H1 (cell line): ENCODE data around the gene MREG. TPM values are rescaled to one million over a fixed set of nuclear protein-coding genes. Genes with fewer than 3 reads are reported as not detected.

Experiments
- CTCF ChIA-PET: fragments of 300-600 bp; sonication (Branson Sonifier 250); formaldehyde crosslinking; loops from one replicate; lab custom pipeline; 2021; ENCODE audit not compliant: partially characterized antibody; lab: Charles Lee
- POLR2A ChIA-PET: fragments of 300-600 bp; sonication (Branson Sonifier 250); formaldehyde crosslinking; loops from one replicate; lab custom pipeline; 2021; ENCODE audit warnings: inconsistent platforms; ENCODE audit not compliant: partially characterized antibody; lab: Charles Lee
- DNase-seq, 2 experiments: peaks; one replicate each; pipeline versions ENCODE4 v3.0.0 to v3.0.0-alpha.2; 2010 to 2022; ENCODE audit warnings: low spot score in 2 of 2, low read depth in 1 of 2, mixed read lengths in 1 of 2
- FAIRE-seq: peaks from 2 replicates; lab custom pipeline; 2011; peaks lifted over from hg19 to GRCh38; lab: Jason Lieb, UNC
- H2AFZ ChIP-seq: 2 replicates; pipeline ENCODE4 v1.8.1; 2012; ENCODE audit warnings: low read length, inconsistent platforms
- H2AK5ac ChIP-seq: 2 replicates; pipeline ENCODE4 v1.6.1; 2013; ENCODE audit warnings: low read depth, low read length
- H2BK120ac ChIP-seq: replicated peaks from 2 replicates; pipeline ENCODE3; 2013; ENCODE audit warnings: low read depth, low read length, inconsistent platforms
- H2BK12ac ChIP-seq: 2 replicates; pipeline ENCODE4 v1.6.1; 2013; ENCODE audit warnings: low read depth, low read length
- H2BK15ac ChIP-seq: 2 replicates; pipeline ENCODE4 v1.6.1; 2013; ENCODE audit warnings: low read length
- H2BK20ac ChIP-seq: 2 replicates; pipeline ENCODE4 v1.6.1; 2013; ENCODE audit warnings: low read length
- H2BK5ac ChIP-seq: 2 replicates; pipeline ENCODE4 v1.6.1; 2013; ENCODE audit warnings: low read depth, low read length
- H3K14ac ChIP-seq: 2 replicates; pipeline ENCODE4 v1.6.1; 2013; ENCODE audit warnings: inconsistent platforms; ENCODE audit not compliant: insufficient read length
- H3K18ac ChIP-seq: 2 replicates; pipeline ENCODE4 v1.6.1; 2013; ENCODE audit warnings: low read length; ENCODE audit errors: extremely low read depth
- H3K23ac ChIP-seq: 2 replicates; pipeline ENCODE4 v1.6.1; 2013; ENCODE audit warnings: inconsistent platforms; ENCODE audit not compliant: insufficient read length
- H3K23me2 ChIP-seq: 2 replicates; pipeline ENCODE4 v1.6.1; 2013; ENCODE audit warnings: low read depth, low read length
- H3K27ac ChIP-seq: 2 replicates; pipeline ENCODE4 v1.6.1; 2011; ENCODE audit warnings: low read depth, low read length, inconsistent platforms
- H3K27me3 ChIP-seq, 4 experiments: replicated peaks in 1 of 4; 1 replicate in 1 of 4; 2 replicates in 3 of 4; pipeline versions ENCODE4 v1.6.1 to v1.8.1; 2011 to 2013; ENCODE audit warnings: low read length in 3 of 4, mild to moderate bottlenecking in 3 of 4, inconsistent platforms in 2 of 4, mixed read lengths in 2 of 4, moderate library complexity in 1 of 4; ENCODE audit not compliant: control insufficient read depth in 3 of 4, insufficient read depth in 3 of 4; ENCODE audit errors: extremely low read depth in 1 of 4
- H3K36me3 ChIP-seq, 4 experiments: 2 replicates each; pipeline versions ENCODE4 v1.6.1 to v1.8.1; 2011 to 2013; ENCODE audit warnings: mild to moderate bottlenecking in 4 of 4, low read length in 3 of 4, moderate library complexity in 2 of 4, control low read depth in 1 of 4, inconsistent platforms in 1 of 4; ENCODE audit not compliant: insufficient read depth in 4 of 4, control insufficient read depth in 2 of 4
- H3K4ac ChIP-seq: replicated peaks from 2 replicates; pipeline ENCODE3; 2013; ENCODE audit warnings: low read length, low read depth, mixed read lengths, inconsistent platforms; ENCODE audit not compliant: insufficient read length
- H3K4me1 ChIP-seq, 4 experiments: replicated peaks in 1 of 4; 1 replicate in 1 of 4; 2 replicates in 3 of 4; pipeline versions ENCODE4 v1.6.1 to v1.8.1; 2011 to 2013; ENCODE audit warnings: low read length in 3 of 4, inconsistent platforms in 2 of 4, mixed read lengths in 1 of 4; ENCODE audit not compliant: insufficient read depth in 4 of 4, control insufficient read depth in 3 of 4
- H3K4me2 ChIP-seq, 2 experiments: 2 replicates each; pipeline versions ENCODE4 v1.6.1 to v1.8.1; 2011 to 2013; ENCODE audit warnings: low read depth in 2 of 2, low read length in 2 of 2, control low read depth in 1 of 2, inconsistent platforms in 1 of 2, mild to moderate bottlenecking in 1 of 2; ENCODE audit not compliant: insufficient read depth in 1 of 2
- H3K4me3 ChIP-seq, 4 experiments: fragments of 200-600, 300-600 bp in 1 of 4; sonication (generic), shearing (Covaris generic), sonication (Bioruptor Twin) in 1 of 4; 2 replicates each; pipeline versions ENCODE4 v1.5.1 to v1.8.1; 2011 to 2016; ENCODE audit warnings: low read length in 4 of 4, low read depth in 3 of 4, control low read depth in 2 of 4, inconsistent platforms in 2 of 4, mild to moderate bottlenecking in 2 of 4, mixed read lengths in 1 of 4, moderate library complexity in 1 of 4; ENCODE audit not compliant: insufficient read depth in 2 of 4; ENCODE audit errors: extremely low read depth in 1 of 4
- H3K56ac ChIP-seq: replicated peaks from 2 replicates; pipeline ENCODE3; 2013; ENCODE audit warnings: low read depth, mild to moderate bottlenecking, mixed read lengths, low read length, inconsistent platforms; ENCODE audit not compliant: insufficient read length
- H3K79me1 ChIP-seq: 2 replicates; pipeline ENCODE4 v1.6.1; 2013; ENCODE audit warnings: low read depth, low read length, control low read depth
- H3K79me2 ChIP-seq, 2 experiments: 2 replicates each; pipeline versions ENCODE4 v1.6.1 to v1.8.1; 2012 to 2013; ENCODE audit warnings: low read length in 2 of 2, mild to moderate bottlenecking in 2 of 2, inconsistent platforms in 1 of 2; ENCODE audit not compliant: insufficient read depth in 2 of 2, control insufficient read depth in 1 of 2
- H3K9ac ChIP-seq, 4 experiments: replicated peaks in 1 of 4; 1 replicate in 1 of 4; 2 replicates in 3 of 4; pipeline versions ENCODE4 v1.6.1 to v1.8.1; 2011 to 2013; ENCODE audit warnings: low read depth in 3 of 4, low read length in 3 of 4, control low read depth in 2 of 4, mild to moderate bottlenecking in 2 of 4, moderate library complexity in 2 of 4, inconsistent platforms in 1 of 4; ENCODE audit errors: extremely low read depth in 1 of 4
- H3K9me3 ChIP-seq, 2 experiments: 2 replicates each; pipeline versions ENCODE4 v1.6.1 to v1.8.1; 2012 to 2013; ENCODE audit warnings: mild to moderate bottlenecking in 2 of 2, moderate library complexity in 2 of 2, control low read depth in 1 of 2, inconsistent platforms in 1 of 2, low read depth in 1 of 2, low read length in 1 of 2, mixed read lengths in 1 of 2; ENCODE audit not compliant: insufficient read depth in 2 of 2
- H4K20me1 ChIP-seq, 2 experiments: replicated peaks in 1 of 2; 2 replicates each; pipeline versions ENCODE3 to v1.8.1; 2011 to 2013; ENCODE audit warnings: inconsistent platforms in 2 of 2, low read length in 2 of 2, mild to moderate bottlenecking in 1 of 2; ENCODE audit not compliant: insufficient read depth in 2 of 2, control insufficient read depth in 1 of 2
- H4K5ac ChIP-seq: 2 replicates; pipeline ENCODE4 v1.6.1; 2013; ENCODE audit warnings: low read length, low read depth, mixed read lengths, inconsistent platforms; ENCODE audit not compliant: insufficient read length
- H4K8ac ChIP-seq: 2 replicates; pipeline ENCODE4 v1.8.0; 2013; ENCODE audit warnings: mild to moderate bottlenecking, moderate library complexity, low read length, inconsistent platforms; ENCODE audit not compliant: insufficient read depth; ENCODE audit errors: extremely low read depth
- H4K91ac ChIP-seq: replicated peaks from 2 replicates; pipeline ENCODE3; 2013; ENCODE audit warnings: low read length, mixed read lengths, inconsistent platforms; ENCODE audit not compliant: insufficient read length
- ASH2L ChIP-seq: fragments of 200-600, 300-600 bp; sonication (generic); IDR thresholded peaks from one replicate; pipeline ENCODE4 v1.7.1; 2017; ENCODE audit warnings: low read length
- CBX8 ChIP-seq: fragments of 300-800, 300-1000 bp; sonication (generic); IDR thresholded peaks from 2 replicates; pipeline ENCODE4 v1.7.1; 2016; ENCODE audit warnings: low read depth, low read length, borderline replicate concordance
- EP300 ChIP-seq, 2 experiments: IDR thresholded peaks; 1 replicate in 1 of 2; 2 replicates in 1 of 2; pipeline ENCODE4 v1.6.1; 2011 to 2012; ENCODE audit warnings: low read depth in 2 of 2, low read length in 2 of 2, mild to moderate bottlenecking in 2 of 2, borderline replicate concordance in 1 of 2, inconsistent platforms in 1 of 2, moderate library complexity in 1 of 2
- JUN ChIP-seq: IDR thresholded peaks from 2 replicates; pipeline ENCODE4 v1.6.1; 2011; ENCODE audit warnings: low read depth, mild to moderate bottlenecking, improper control_type of control experiment, low read length
- KDM5A ChIP-seq: fragments of 200-600 bp; IDR thresholded peaks from 2 replicates; pipeline ENCODE4 v1.7.1; 2012; ENCODE audit warnings: mild to moderate bottlenecking, low read length, inconsistent platforms, mixed read lengths
- RFX5 ChIP-seq: IDR thresholded peaks from 2 replicates; pipeline ENCODE4 v1.6.1; 2011; ENCODE audit warnings: low read depth, low read length, improper control_type of control experiment, borderline replicate concordance
- SIRT6 ChIP-seq: IDR thresholded peaks from one replicate; pipeline ENCODE4 v1.7.1; 2012; ENCODE audit warnings: low read length, inconsistent platforms
- SP1 ChIP-seq: IDR thresholded peaks from 2 replicates; pipeline ENCODE4 v1.6.1; 2011; ENCODE audit warnings: low read depth, low read length
- YY1 ChIP-seq: IDR thresholded peaks from 2 replicates; pipeline ENCODE4 v1.6.1; 2011; ENCODE audit warnings: low read depth, mild to moderate bottlenecking, low read length
- WGBS, 2 experiments: shearing (Covaris generic) in 1 of 2; methylation state at CpG; one replicate each; pipeline versions ENCODE4 v1.1.6 to v1.1.7; 2013 to 2015; ENCODE audit warnings: low lambda C conversion rate in 2 of 2, mixed read lengths in 2 of 2, inconsistent platforms in 1 of 2, low coverage in 1 of 2, missing lambda C conversion rate in 1 of 2; ENCODE audit not compliant: insufficient replicate concordance in 2 of 2, insufficient coverage in 1 of 2, insufficient read length in 1 of 2; ENCODE audit errors: extremely low coverage in 1 of 2, missing lambda C conversion rate in 1 of 2; 5-methylcytosine and 5-hydroxymethylcytosine counted together
- polyA plus RNA-seq, 7 experiments: library from polyadenylated mRNA; depleted of rRNA in 3 of 7; stranded (reverse) in 5 of 7; unstranded in 2 of 7; fragments of >200 nt in 5 of 7; fragments of 200-250 nt in 2 of 7; gene quantifications; 1 replicate in 5 of 7; 2 replicates in 1 of 7; 4 replicates in 1 of 7; pipeline versions ENCODE4 v1.2.1 to v1.2.3, GENCODE V29; 2011 to 2013; ENCODE audit warnings: missing spikeins in 2 of 7, mixed read lengths in 2 of 7
- total RNA-seq: library from RNA; stranded (reverse); fragmentation: NEBNext Ultra II Directional; extraction: Animal tissue kit (Norgen Biotek cat#: 25700); gene quantifications from 2 replicates; pipeline ENCODE4 v1.2.1, GENCODE V29; 2021
- TF ChIP-seq, protein P1 (sequence below): IDR thresholded peaks from 2 replicates; pipeline ENCODE4 v1.6.1; 2011; ENCODE audit warnings: low read length, improper control_type of control experiment

MREG gene
- total and polyA plus RNA-seq, 2 of the 8 experiments (the other 6 are each of a cell fraction or from before 2014, with no cell fraction given): 7.5 to 31.9 TPM

GRCh38 chr2:215997219-215997618 is 16.1 kb downstream of the MREG start:
- Histone ChIP-seq H3K14ac (no peak overlapping the region), H3K56ac (no peak overlapping the region), H2BK20ac (no peak overlapping the region), H3K4me1 (peaks cover 0 to 13% (median 6%) of the 10 kb centered on the region in 4 experiments; a peak in 5 of 7 replicates), H3K23ac (no peak overlapping the region), H3K4me2 (no peak overlapping the region), H2AK5ac (no peak overlapping the region), H3K27me3 (no peaks in the 10 kb centered on the region), H3K9me3 (peaks cover 0 to 2% of the 10 kb centered on the region in 2 experiments; a peak in 1 of 4 replicates), H3K79me2 (peaks cover 0 to 46% of the 10 kb centered on the region in 2 experiments; a peak in 2 of 4 replicates), H4K5ac (no peak overlapping the region)
- POLR2A ChIA-PET: no interaction called here
- TF ChIP-seq, protein P1, sequence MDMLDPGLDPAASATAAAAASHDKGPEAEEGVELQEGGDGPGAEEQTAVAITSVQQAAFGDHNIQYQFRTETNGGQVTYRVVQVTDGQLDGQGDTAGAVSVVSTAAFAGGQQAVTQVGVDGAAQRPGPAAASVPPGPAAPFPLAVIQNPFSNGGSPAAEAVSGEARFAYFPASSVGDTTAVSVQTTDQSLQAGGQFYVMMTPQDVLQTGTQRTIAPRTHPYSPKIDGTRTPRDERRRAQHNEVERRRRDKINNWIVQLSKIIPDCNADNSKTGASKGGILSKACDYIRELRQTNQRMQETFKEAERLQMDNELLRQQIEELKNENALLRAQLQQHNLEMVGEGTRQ: no peak
- TF ChIP-seq ASH2L (no peak), EP300 (IDR thresholded peaks at IDR 0.05; ENCODE audit: borderline replicate concordance in 1 of 2, low read depth in 2 of 2, low read length in 2 of 2) (no peak), JUN (no peak), SIRT6 (no peak), RFX5 (no peak), SP1 (no peak), YY1 (no peak), CBX8 (no peak), KDM5A (no peak)
- TF ChIP-seq, all 59 proteins: peak for 0
- Histone ChIP-seq H2BK5ac (no peak overlapping the region), H4K8ac (no peak overlapping the region), H3K4me3 (no peak overlapping the region), H3K79me1 (peaks cover 3% of the 10 kb centered on the region; the same call in 1 of the 2 replicates), H3K18ac (no peak overlapping the region), H3K4ac (no peak overlapping the region), H2BK15ac (no peak overlapping the region), H3K23me2 (no peaks in the 10 kb centered on the region), H3K9ac (no peak overlapping the region), H3K36me3 (peaks cover 0 to 17% (median 0%) of the 10 kb centered on the region in 4 experiments; a peak in 2 of 8 replicates), H4K91ac (no peak overlapping the region), H4K20me1 (peaks cover 0 to 2% of the 10 kb centered on the region in 2 experiments), H3K27ac (no peak overlapping the region), H2AFZ (no peak overlapping the region), H2BK12ac (no peak overlapping the region), H2BK120ac (no peak overlapping the region)
- CTCF ChIA-PET: interaction anchor here (0.5 to 2.9 kb wide), 4 partner anchors 9 to 121 kb away, joined by 3 to 7 read pairs (median 4); no protein-coding TSS in a partner anchor
- WGBS, 2 experiments: 94% methylated on average over 1 of the region's 1 CpG; no CpG with 5 or more reads in 1 of the 2 experiments
- FAIRE-seq (no peak), DNase-seq (no peak)
